ENCODE measurements around the gene TGFB1I1.
A peak's percentile ranks its signal among the peaks of the same experiment; 100 is the strongest.

TGFB1I1 gene

DNA sequence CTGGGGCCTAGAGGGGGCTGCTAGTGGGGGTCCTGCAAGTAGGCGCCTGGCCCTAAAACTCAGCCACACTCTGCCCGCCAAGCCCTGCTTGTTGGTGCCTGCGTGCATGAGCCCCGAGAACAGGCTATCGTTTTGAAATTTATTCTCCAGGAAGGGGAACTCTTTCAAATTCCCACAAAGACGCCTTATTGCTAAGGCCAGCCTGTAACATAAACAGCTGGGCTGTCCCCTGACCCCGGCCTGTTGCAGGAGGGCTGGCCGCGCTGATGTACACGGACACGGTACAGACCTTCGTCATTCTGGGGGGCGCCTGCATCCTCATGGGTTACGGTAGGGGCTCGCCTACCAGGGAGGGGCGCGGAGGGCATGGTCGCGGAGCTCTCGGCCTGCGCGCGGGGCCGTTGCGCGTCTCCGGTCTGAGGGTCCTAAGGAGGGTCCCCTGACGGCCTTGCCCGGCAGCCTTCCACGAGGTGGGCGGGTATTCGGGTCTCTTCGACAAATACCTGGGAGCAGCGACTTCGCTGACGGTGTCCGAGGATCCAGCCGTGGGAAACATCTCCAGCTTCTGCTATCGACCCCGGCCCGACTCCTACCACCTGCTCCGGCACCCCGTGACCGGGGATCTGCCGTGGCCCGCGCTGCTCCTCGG is 15.2 kb downstream of the TGFB1I1 start:
- peak overlapping the region; percentile 58 for H3K27ac ChIP-seq (ENCODE audit: insufficient read depth, low read length, poor library complexity, severe bottlenecking)
- peaks cover 7% of the 10 kb centered on the region for H3K4me1 ChIP-seq (ENCODE audit: control insufficient read depth, insufficient read depth, low read length, poor library complexity, severe bottlenecking)
- H3K27me3 ChIP-seq (replicated peaks; ENCODE audit: control insufficient read depth, insufficient read depth, low read length, poor library complexity, severe bottlenecking): no peaks in the 10 kb centered on the region
- H3K4me3 ChIP-seq (ENCODE audit: insufficient read depth, low read depth, low read length, poor library complexity, severe bottlenecking): peak overlapping the region; percentile 78
- no peaks in the 10 kb centered on the region for H3K9me3 ChIP-seq (ENCODE audit: control insufficient read depth, low read length)
- H3K36me3 ChIP-seq (ENCODE audit: control insufficient read depth, insufficient read depth, low read length): no peaks in the 10 kb centered on the region
- DNase-seq: no peak

DNA sequence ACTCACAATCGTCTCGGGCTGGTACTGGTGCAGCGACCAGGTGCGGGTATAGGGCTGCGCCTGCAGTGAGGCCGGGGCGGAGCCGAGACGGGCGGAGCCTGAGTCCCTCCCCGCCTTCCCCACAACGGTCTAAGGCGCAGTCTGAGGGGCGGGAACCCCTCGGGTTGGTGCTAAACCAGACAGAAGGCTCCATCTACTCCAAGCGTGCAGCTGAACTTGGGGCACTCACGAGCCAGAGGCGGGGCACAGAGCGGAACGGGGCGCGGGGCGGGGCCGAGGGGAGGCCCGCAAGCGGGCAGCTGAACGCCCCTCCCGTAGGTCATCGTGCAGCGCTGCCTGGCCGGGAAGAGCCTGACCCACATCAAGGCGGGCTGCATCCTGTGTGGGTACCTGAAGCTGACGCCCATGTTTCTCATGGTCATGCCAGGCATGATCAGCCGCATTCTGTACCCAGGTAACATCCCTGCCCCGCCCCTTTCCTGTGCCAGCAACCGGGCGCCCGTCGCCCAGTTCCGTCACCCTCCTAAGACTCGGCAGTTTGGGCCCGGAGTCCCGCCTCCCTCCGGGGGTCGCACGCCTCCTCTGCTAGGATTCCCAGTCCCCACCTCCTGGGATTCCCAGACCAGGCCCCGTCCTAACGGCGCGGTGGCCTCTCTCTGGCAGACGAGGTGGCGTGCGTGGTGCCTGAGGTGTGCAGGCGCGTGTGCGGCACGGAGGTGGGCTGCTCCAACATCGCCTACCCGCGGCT is 15.9 kb downstream of the TGFB1I1 start:
- H3K9me3 ChIP-seq (ENCODE audit: control insufficient read depth, low read length): no peaks in the 10 kb centered on the region
- H3K27ac ChIP-seq (ENCODE audit: insufficient read depth, low read length, poor library complexity, severe bottlenecking): peak overlapping the region; percentile 58
- no peaks in the 10 kb centered on the region for H3K36me3 ChIP-seq (ENCODE audit: control insufficient read depth, insufficient read depth, low read length)
- H3K4me3 ChIP-seq (ENCODE audit: insufficient read depth, low read depth, low read length, poor library complexity, severe bottlenecking): peak overlapping the region; percentile 78
- DNase-seq: peak; percentile 69 to 78 (median 75)
- no peaks in the 10 kb centered on the region for H3K27me3 ChIP-seq (replicated peaks; ENCODE audit: control insufficient read depth, insufficient read depth, low read length, poor library complexity, severe bottlenecking)
- H3K4me1 ChIP-seq (ENCODE audit: control insufficient read depth, insufficient read depth, low read length, poor library complexity, severe bottlenecking): peaks cover 7% of the 10 kb centered on the region

DNA sequence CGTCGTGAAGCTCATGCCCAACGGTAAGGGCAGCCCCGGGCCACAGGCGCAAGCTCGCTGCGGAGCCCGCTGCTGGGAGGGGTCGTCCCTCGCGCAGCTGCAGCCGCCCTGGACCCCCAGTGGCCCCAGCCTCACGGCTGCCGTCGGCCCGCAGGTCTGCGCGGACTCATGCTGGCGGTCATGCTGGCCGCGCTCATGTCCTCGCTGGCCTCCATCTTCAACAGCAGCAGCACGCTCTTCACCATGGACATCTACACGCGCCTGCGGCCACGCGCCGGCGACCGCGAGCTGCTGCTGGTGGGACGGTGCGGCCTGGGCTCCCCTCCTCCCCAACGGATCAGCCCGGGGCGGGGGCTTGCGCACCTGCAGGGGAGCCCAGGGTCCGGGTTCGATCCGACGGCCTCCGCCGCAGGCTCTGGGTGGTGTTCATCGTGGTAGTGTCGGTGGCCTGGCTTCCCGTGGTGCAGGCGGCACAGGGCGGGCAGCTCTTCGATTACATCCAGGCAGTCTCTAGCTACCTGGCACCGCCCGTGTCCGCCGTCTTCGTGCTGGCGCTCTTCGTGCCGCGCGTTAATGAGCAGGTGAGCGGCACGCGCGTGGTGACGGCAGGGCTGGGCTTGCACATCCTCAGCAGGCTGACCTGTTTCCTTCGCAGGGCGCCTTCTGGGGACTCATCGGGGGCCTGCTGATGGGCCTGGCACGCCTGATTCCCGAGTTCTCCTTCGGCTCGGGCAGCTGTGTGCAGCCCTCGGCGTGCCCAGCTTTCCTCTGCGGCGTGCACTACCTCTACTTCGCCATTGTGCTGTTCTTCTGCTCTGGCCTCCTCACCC is 16.7 kb downstream of the TGFB1I1 start:
- peaks cover 3% of the 10 kb centered on the region for H3K36me3 ChIP-seq (ENCODE audit: control insufficient read depth, insufficient read depth, low read length)
- no peak for DNase-seq
- H3K9me3 ChIP-seq (ENCODE audit: control insufficient read depth, low read length): no peaks in the 10 kb centered on the region
- no peaks in the 10 kb centered on the region for H3K27me3 ChIP-seq (replicated peaks; ENCODE audit: control insufficient read depth, insufficient read depth, low read length, poor library complexity, severe bottlenecking)
- H3K4me3 ChIP-seq (ENCODE audit: insufficient read depth, low read depth, low read length, poor library complexity, severe bottlenecking): peak overlapping the region; percentile 78
- peaks cover 7% of the 10 kb centered on the region for H3K4me1 ChIP-seq (ENCODE audit: control insufficient read depth, insufficient read depth, low read length, poor library complexity, severe bottlenecking)
- peak overlapping the region; percentile 58 for H3K27ac ChIP-seq (ENCODE audit: insufficient read depth, low read length, poor library complexity, severe bottlenecking)

DNA sequence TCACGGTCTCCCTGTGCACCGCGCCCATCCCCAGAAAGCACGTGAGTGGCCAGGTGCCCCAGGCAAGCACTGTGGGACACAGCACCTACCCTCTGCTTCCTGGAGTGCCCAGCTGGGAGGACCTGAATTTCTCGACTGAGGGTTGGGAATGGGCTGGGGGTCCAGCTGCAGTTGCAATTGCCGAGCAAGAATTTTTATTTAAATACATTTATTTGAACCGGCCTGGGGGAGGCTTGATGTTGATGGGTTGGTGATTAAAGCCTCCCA is 17.3 kb downstream of the TGFB1I1 start:
- no peaks in the 10 kb centered on the region for H3K27me3 ChIP-seq (replicated peaks; ENCODE audit: control insufficient read depth, insufficient read depth, low read length, poor library complexity, severe bottlenecking)
- H3K9me3 ChIP-seq (ENCODE audit: control insufficient read depth, low read length): no peaks in the 10 kb centered on the region
- DNase-seq: no peak
- H3K4me3 ChIP-seq (ENCODE audit: insufficient read depth, low read depth, low read length, poor library complexity, severe bottlenecking): no peak overlapping the region
- H3K36me3 ChIP-seq (ENCODE audit: control insufficient read depth, insufficient read depth, low read length): peaks cover 5% of the 10 kb centered on the region
- peaks cover 7% of the 10 kb centered on the region for H3K4me1 ChIP-seq (ENCODE audit: control insufficient read depth, insufficient read depth, low read length, poor library complexity, severe bottlenecking)
- no peak overlapping the region for H3K27ac ChIP-seq (ENCODE audit: insufficient read depth, low read length, poor library complexity, severe bottlenecking)

DNA sequence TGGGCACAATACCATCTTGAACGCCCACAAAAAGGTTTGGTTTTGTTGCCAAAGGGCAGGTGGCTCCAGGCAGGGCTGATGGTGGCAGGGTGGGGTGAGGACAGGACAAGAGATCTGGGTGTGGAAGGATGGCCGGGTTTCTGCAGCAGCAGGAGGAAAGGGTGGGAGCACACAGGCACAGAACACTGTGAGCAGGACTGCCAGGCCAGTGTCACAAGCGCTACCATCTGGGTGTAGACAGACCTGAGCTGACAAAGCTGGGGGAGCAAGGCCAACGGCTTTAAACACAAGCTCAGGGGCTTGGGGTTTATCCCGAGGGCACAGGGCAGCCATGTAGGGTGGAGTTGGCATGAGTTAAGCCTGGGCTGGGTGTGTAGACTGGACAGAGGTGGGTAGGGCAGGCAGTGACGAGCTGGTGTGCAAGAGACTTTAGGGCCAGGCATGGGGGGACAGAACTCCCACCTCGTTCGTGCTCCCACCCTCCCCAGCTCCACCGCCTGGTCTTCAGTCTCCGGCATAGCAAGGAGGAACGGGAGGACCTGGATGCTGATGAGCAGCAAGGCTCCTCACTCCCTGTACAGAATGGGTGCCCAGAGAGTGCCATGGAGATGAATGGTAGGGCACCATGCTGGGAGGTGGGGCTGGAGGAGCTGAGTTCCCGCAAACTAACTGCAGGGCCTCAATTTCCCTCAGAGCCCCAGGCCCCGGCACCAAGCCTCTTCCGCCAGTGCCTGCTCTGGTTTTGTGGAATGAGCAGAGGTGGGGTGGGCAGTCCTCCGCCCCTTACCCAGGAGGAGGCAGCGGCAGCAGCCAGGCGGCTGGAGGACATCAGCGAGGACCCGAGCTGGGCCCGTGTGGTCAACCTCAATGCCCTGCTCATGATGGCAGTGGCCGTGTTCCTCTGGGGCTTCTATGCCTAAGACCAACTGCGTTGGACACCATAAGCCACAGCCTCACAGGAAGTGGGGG is 17.9 kb downstream of the TGFB1I1 start:
- no peak overlapping the region for H3K4me3 ChIP-seq (ENCODE audit: insufficient read depth, low read depth, low read length, poor library complexity, severe bottlenecking)
- DNase-seq: no peak
- peaks cover 7% of the 10 kb centered on the region for H3K4me1 ChIP-seq (ENCODE audit: control insufficient read depth, insufficient read depth, low read length, poor library complexity, severe bottlenecking)
- H3K9me3 ChIP-seq (ENCODE audit: control insufficient read depth, low read length): no peaks in the 10 kb centered on the region
- H3K27ac ChIP-seq (ENCODE audit: insufficient read depth, low read length, poor library complexity, severe bottlenecking): no peak overlapping the region
- H3K36me3 ChIP-seq (ENCODE audit: control insufficient read depth, insufficient read depth, low read length): peaks cover 9% of the 10 kb centered on the region
- H3K27me3 ChIP-seq (replicated peaks; ENCODE audit: control insufficient read depth, insufficient read depth, low read length, poor library complexity, severe bottlenecking): no peaks in the 10 kb centered on the region

DNA sequence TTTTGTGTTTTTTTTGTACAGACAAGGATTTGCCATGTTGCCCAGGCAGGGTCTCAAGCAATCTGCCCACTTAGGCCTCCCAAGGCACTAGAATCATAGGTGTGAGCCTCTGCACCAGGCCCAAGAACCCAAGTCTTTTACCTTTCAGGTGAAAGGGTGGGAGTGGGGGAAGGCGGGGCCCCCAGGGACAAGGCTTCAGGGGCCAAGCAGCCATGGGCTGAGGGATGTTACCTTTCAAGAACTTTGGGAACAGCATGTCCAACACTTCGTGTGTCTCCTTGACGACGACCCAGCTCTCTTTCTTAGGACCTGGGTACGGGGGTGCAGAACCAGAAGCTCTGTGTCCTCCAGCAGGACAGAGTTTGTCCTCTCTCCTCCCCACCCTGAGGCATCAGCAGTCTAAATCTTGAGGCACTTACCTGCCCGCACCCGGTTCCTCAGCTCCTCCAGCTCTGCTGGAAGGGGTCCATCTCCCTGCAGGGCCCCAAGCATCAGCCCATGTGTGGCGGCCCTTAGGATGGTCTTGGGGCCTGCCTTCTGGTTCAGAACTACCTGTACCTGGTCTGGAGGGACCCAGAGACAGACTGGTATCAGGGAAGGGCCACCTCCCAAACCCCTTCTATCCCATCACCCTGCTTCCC is 19.9 kb downstream of the TGFB1I1 start:
- Histone ChIP-seq H3K27ac (ENCODE audit: insufficient read depth, low read length, poor library complexity, severe bottlenecking) (no peak overlapping the region), H3K4me3 (ENCODE audit: insufficient read depth, low read depth, low read length, poor library complexity, severe bottlenecking) (no peak overlapping the region), H3K27me3 (replicated peaks; ENCODE audit: control insufficient read depth, insufficient read depth, low read length, poor library complexity, severe bottlenecking) (no peaks in the 10 kb centered on the region), H3K4me1 (ENCODE audit: control insufficient read depth, insufficient read depth, low read length, poor library complexity, severe bottlenecking) (peaks cover 7% of the 10 kb centered on the region), H3K36me3 (ENCODE audit: control insufficient read depth, insufficient read depth, low read length) (peaks cover 29% of the 10 kb centered on the region), H3K9me3 (ENCODE audit: control insufficient read depth, low read length) (no peaks in the 10 kb centered on the region)
- no peak for DNase-seq

DNA sequence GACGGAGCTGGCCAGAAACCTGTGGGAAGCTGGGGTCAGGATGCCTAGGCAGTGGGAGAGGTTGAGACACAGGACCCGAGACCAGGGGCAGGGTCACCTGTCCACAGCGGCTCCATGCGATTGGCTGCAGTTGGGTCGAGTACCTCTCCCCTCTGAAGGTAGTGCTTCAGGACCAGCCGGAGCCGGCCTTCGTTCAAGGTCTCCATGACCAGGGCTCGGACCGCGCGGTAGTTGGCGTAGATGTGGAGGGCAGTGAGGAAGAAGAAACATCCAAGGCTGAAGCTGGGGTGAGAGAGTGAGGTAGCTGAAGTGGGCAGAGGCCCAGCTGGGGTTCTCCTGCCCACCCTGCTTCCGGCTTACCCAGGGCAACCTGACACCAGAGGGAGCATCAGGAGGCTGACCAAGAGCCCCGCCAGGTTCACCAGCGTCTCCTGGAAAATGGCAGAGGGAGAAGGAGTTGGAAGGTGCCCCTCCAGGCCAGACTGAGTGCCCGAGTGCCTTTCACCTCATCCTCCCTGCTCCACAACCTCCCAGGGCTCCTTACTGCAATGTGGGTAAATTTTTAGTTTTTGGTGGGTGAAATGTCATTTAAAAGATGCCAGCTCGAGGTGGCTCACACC is 21.7 kb downstream of the TGFB1I1 start:
- no peaks in the 10 kb centered on the region for H3K27me3 ChIP-seq (replicated peaks; ENCODE audit: control insufficient read depth, insufficient read depth, low read length, poor library complexity, severe bottlenecking)
- H3K4me1 ChIP-seq (ENCODE audit: control insufficient read depth, insufficient read depth, low read length, poor library complexity, severe bottlenecking): no peaks in the 10 kb centered on the region
- DNase-seq: no peak
- no peak overlapping the region for H3K4me3 ChIP-seq (ENCODE audit: insufficient read depth, low read depth, low read length, poor library complexity, severe bottlenecking)
- H3K27ac ChIP-seq (ENCODE audit: insufficient read depth, low read length, poor library complexity, severe bottlenecking): no peak overlapping the region
- H3K9me3 ChIP-seq (ENCODE audit: control insufficient read depth, low read length): no peaks in the 10 kb centered on the region
- H3K36me3 ChIP-seq (ENCODE audit: control insufficient read depth, insufficient read depth, low read length): peaks cover 41% of the 10 kb centered on the region

DNA sequence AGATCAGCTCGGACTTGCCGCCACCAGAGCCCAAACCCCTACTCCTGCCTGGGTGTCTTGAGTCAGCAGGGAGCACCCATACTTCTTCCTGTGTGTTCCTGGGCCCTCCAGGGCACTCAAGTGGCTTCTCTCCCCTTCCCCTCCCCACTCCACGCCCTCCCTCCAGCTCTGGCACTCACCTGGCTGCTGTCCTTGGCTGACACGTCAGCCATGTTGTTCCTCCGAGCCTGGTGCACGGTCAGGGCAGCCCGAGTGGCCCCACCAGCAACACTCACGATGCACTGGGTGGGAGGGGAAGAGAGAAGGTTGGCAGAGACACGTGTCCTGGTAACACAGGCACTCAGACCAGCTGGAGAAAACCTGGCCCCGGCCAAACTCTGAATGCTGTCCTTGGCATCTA is 24.7 kb downstream of the TGFB1I1 start:
- no peak for DNase-seq
- Histone ChIP-seq H3K4me1 (ENCODE audit: control insufficient read depth, insufficient read depth, low read length, poor library complexity, severe bottlenecking) (no peaks in the 10 kb centered on the region), H3K27ac (ENCODE audit: insufficient read depth, low read length, poor library complexity, severe bottlenecking) (no peak overlapping the region), H3K9me3 (ENCODE audit: control insufficient read depth, low read length) (no peaks in the 10 kb centered on the region), H3K36me3 (ENCODE audit: control insufficient read depth, insufficient read depth, low read length) (peaks cover 53% of the 10 kb centered on the region), H3K4me3 (ENCODE audit: insufficient read depth, low read depth, low read length, poor library complexity, severe bottlenecking) (no peak overlapping the region), H3K27me3 (replicated peaks; ENCODE audit: control insufficient read depth, insufficient read depth, low read length, poor library complexity, severe bottlenecking) (no peaks in the 10 kb centered on the region)

DNA sequence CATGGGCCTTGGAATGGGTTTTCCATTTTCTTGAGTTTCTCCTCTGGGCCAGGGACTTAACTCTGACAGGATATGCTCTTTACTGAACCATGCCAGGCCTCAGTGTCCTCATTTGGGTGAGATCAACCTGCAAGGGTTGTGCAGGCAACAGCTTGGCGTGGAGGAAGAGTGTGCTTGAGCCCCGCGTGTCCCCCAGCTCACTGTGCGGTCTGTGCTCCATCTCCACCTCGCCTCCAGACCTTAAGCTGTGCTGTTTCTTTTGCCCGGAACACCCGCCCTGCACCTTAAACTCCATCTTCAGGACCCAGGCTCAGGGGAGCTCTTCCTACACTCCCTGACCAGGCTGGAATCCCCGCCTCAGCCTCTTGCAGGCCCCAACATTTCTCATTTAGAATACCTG is 26.5 kb downstream of the TGFB1I1 start:
- no peaks in the 10 kb centered on the region for H3K27me3 ChIP-seq (replicated peaks; ENCODE audit: control insufficient read depth, insufficient read depth, low read length, poor library complexity, severe bottlenecking)
- no peaks in the 10 kb centered on the region for H3K9me3 ChIP-seq (ENCODE audit: control insufficient read depth, low read length)
- H3K36me3 ChIP-seq (ENCODE audit: control insufficient read depth, insufficient read depth, low read length): peaks cover 52% of the 10 kb centered on the region
- no peak overlapping the region for H3K4me3 ChIP-seq (ENCODE audit: insufficient read depth, low read depth, low read length, poor library complexity, severe bottlenecking)
- H3K27ac ChIP-seq (ENCODE audit: insufficient read depth, low read length, poor library complexity, severe bottlenecking): no peak overlapping the region
- no peak for DNase-seq
- no peaks in the 10 kb centered on the region for H3K4me1 ChIP-seq (ENCODE audit: control insufficient read depth, insufficient read depth, low read length, poor library complexity, severe bottlenecking)
